H9 (cell line): ENCODE measurements around the gene CDH4. TPM values are rescaled to one million over a fixed set of nuclear protein-coding genes. Genes with fewer than 3 reads are reported as not detected.

ENCODE experiments used
- DNase-seq: peaks from one replicate; pipeline ENCODE4 v3.0.0-alpha.2; 2017
- H2AFZ ChIP-seq: one replicate; pipeline ENCODE4 v1.6.1; 2013; ENCODE audit warnings: mild to moderate bottlenecking, low read length, control low read depth, moderate library complexity
- H2AK5ac ChIP-seq: 2 replicates; pipeline ENCODE4 v1.6.1; 2013; ENCODE audit warnings: low read length, control low read depth, mixed read lengths; ENCODE audit not compliant: insufficient read length
- H2BK120ac ChIP-seq: one replicate; pipeline ENCODE4 v1.6.1; 2013; ENCODE audit warnings: low read depth, mild to moderate bottlenecking, low read length, control low read depth, inconsistent platforms; ENCODE audit not compliant: poor library complexity, severe bottlenecking
- H2BK12ac ChIP-seq: 2 replicates; pipeline ENCODE4 v1.6.1; 2013; ENCODE audit warnings: low read length, control low read depth, mixed read lengths, low read depth; ENCODE audit not compliant: insufficient read length
- H2BK15ac ChIP-seq: 2 replicates; pipeline ENCODE4 v1.6.1; 2013; ENCODE audit warnings: low read depth, low read length, control low read depth
- H2BK20ac ChIP-seq: one replicate; pipeline ENCODE4 v1.6.1; 2013; ENCODE audit warnings: low read depth, mild to moderate bottlenecking, low read length, control low read depth, inconsistent platforms; ENCODE audit not compliant: poor library complexity, severe bottlenecking
- H2BK5ac ChIP-seq: 2 replicates; pipeline ENCODE4 v1.6.1; 2013; ENCODE audit warnings: low read length, control low read depth, mixed read lengths; ENCODE audit not compliant: insufficient read length
- H3K14ac ChIP-seq: 2 replicates; pipeline ENCODE4 v1.6.1; 2013; ENCODE audit warnings: low read length, control low read depth; ENCODE audit not compliant: insufficient read depth
- H3K18ac ChIP-seq: 2 replicates; pipeline ENCODE4 v1.6.1; 2013; ENCODE audit warnings: low read depth, mild to moderate bottlenecking, mixed read lengths, low read length, control low read depth; ENCODE audit not compliant: insufficient read length
- H3K23ac ChIP-seq: 2 replicates; pipeline ENCODE4 v1.6.1; 2013; ENCODE audit warnings: low read length, control low read depth, mixed read lengths, low read depth; ENCODE audit not compliant: insufficient read length
- H3K23me2 ChIP-seq: 2 replicates; pipeline ENCODE4 v1.6.1; 2013; ENCODE audit warnings: low read depth, mild to moderate bottlenecking, mixed read lengths, low read length, control low read depth; ENCODE audit not compliant: insufficient read length, poor library complexity, severe bottlenecking
- H3K27ac ChIP-seq: 2 replicates; pipeline ENCODE4 v1.5.1; 2013; ENCODE audit warnings: low read length, control low read depth, mixed read lengths, low read depth; ENCODE audit not compliant: insufficient read length
- H3K27me3 ChIP-seq: 2 replicates; pipeline ENCODE4 v1.6.1; 2013; ENCODE audit warnings: low read length, control low read depth, inconsistent platforms; ENCODE audit not compliant: insufficient read depth
- H3K4ac ChIP-seq: 2 replicates; pipeline ENCODE4 v1.6.1; 2013; ENCODE audit warnings: low read depth, mild to moderate bottlenecking, control low read depth, inconsistent platforms, low read length, moderate library complexity
- H3K4me1 ChIP-seq: 2 replicates; pipeline ENCODE4 v1.6.1; 2013; ENCODE audit warnings: low read length, control low read depth, inconsistent platforms; ENCODE audit not compliant: insufficient read depth
- H3K4me2 ChIP-seq: 2 replicates; pipeline ENCODE4 v1.6.1; 2013; ENCODE audit warnings: low read length, control low read depth, mixed read lengths; ENCODE audit not compliant: insufficient read length, insufficient read depth
- H3K56ac ChIP-seq: 2 replicates; pipeline ENCODE4 v1.6.1; 2013; ENCODE audit warnings: low read depth, mild to moderate bottlenecking, mixed read lengths, low read length, control low read depth; ENCODE audit not compliant: insufficient read length
- H3K79me1 ChIP-seq: 2 replicates; pipeline ENCODE4 v1.6.1; 2013; ENCODE audit warnings: low read depth, mild to moderate bottlenecking, moderate library complexity, low read length, control low read depth, inconsistent platforms; ENCODE audit not compliant: insufficient read depth, poor library complexity, severe bottlenecking
- H3K79me2 ChIP-seq: 2 replicates; pipeline ENCODE4 v1.6.1; 2013; ENCODE audit warnings: low read length, control low read depth, inconsistent platforms; ENCODE audit not compliant: insufficient read depth
- H3K9ac ChIP-seq: 2 replicates; pipeline ENCODE4 v1.6.1; 2013; ENCODE audit warnings: low read length, control low read depth, mixed read lengths; ENCODE audit not compliant: insufficient read length; ENCODE audit errors: extremely low read depth
- H3K9me3 ChIP-seq: one replicate; pipeline ENCODE4 v1.6.1; 2013; ENCODE audit warnings: low read depth, low read length, inconsistent platforms; ENCODE audit not compliant: control insufficient read depth
- H3T11ph ChIP-seq: one replicate; pipeline ENCODE4 v1.6.1; 2013; ENCODE audit warnings: mild to moderate bottlenecking, low read length, control low read depth, inconsistent platforms
- H4K20me1 ChIP-seq: one replicate; pipeline ENCODE4 v1.6.1; 2013; ENCODE audit not compliant: control insufficient read depth, insufficient read length, insufficient read depth
- H4K5ac ChIP-seq: 2 replicates; pipeline ENCODE4 v1.6.1; 2013; ENCODE audit warnings: low read depth, mild to moderate bottlenecking, mixed read lengths, low read length, control low read depth; ENCODE audit not compliant: insufficient read length
- H4K8ac ChIP-seq: replicated peaks from 2 replicates; pipeline ENCODE4 v1.6.1; 2013; ENCODE audit warnings: low read length, control low read depth, mixed read lengths, low read depth; ENCODE audit not compliant: insufficient read length
- H4K91ac ChIP-seq: 2 replicates; pipeline ENCODE4 v1.6.1; 2013; ENCODE audit warnings: low read depth, mild to moderate bottlenecking, moderate library complexity, mixed read lengths, low read length, control low read depth; ENCODE audit not compliant: insufficient read length
- H3K27ac Mint-ChIP-seq, 3 experiments: 2 replicates in 2 of 3; 3 replicates in 1 of 3; pipeline ENCODE4 v1.8.0; 2020 to 2021; ENCODE audit warnings: mixed read lengths in 3 of 3, mild to moderate bottlenecking in 1 of 3, moderate library complexity in 1 of 3
- H3K27me3 Mint-ChIP-seq: 2 replicates; pipeline ENCODE4 v1.8.0; 2021; ENCODE audit warnings: low read depth, mild to moderate bottlenecking, moderate library complexity, mixed read lengths
- H3K36me3 Mint-ChIP-seq, 3 experiments: 2 replicates in 2 of 3; 3 replicates in 1 of 3; pipeline ENCODE4 v1.8.0; 2020 to 2021; ENCODE audit warnings: low read depth in 3 of 3, mixed read lengths in 3 of 3; ENCODE audit not compliant: insufficient read depth in 1 of 3
- H3K4me1 Mint-ChIP-seq, 2 experiments: 2 replicates each; pipeline ENCODE4 v1.8.0; 2020; ENCODE audit warnings: mixed read lengths in 2 of 2
- H3K4me3 Mint-ChIP-seq, 2 experiments: 2 replicates in 1 of 2; 3 replicates in 1 of 2; pipeline ENCODE4 v1.8.0; 2020 to 2021; ENCODE audit warnings: mild to moderate bottlenecking in 2 of 2, mixed read lengths in 2 of 2, moderate library complexity in 1 of 2
- H3K9me3 Mint-ChIP-seq, 2 experiments: 2 replicates in 1 of 2; 3 replicates in 1 of 2; pipeline ENCODE4 v1.8.0; 2020; ENCODE audit warnings: mild to moderate bottlenecking in 2 of 2, mixed read lengths in 2 of 2, moderate library complexity in 1 of 2
- CTCF ChIP-seq: fragments of 200-600 bp; sonication (generic); conservative IDR thresholded peaks from 3 replicates; pipeline ENCODE4 v1.8.0; 2021; ENCODE audit warnings: antibody characterized with exemption, mild to moderate bottlenecking
- WGBS: extraction: QIAGEN DNeasy Blood & Tissue Kit; methylation state at CpG from one replicate; pipeline ENCODE4 v1.1.7; 2013; ENCODE audit warnings: missing lambda C conversion rate, low lambda C conversion rate, mixed read lengths; ENCODE audit not compliant: insufficient read length; ENCODE audit errors: extremely low coverage; 5-methylcytosine and 5-hydroxymethylcytosine counted together
- total RNA-seq: library from RNA; stranded (reverse); gene quantifications from 2 replicates; pipeline ENCODE4 v1.2.1, GENCODE V29; 2021

CDH4 gene
- total RNA-seq, 1 experiment from 2014 or later, result 3.0 TPM

GRCh38 chr20:61482901-61483300 lies 230.8 kb downstream of the CDH4 start:
- no peak overlapping the region for H3K23ac ChIP-seq
- peaks cover 0 to 11% (median 6%) of the 10 kb centered on the region in 3 experiments; a peak in 5 of 7 replicates for H3K36me3 Mint-ChIP-seq

More at GRCh38 chr20:61482901-61483300, 230.8 kb downstream of the CDH4 start:
- Histone ChIP-seq H2BK20ac (no peak overlapping the region), H4K5ac (no peak overlapping the region), H2AFZ (no peak overlapping the region), H2BK12ac (no peak overlapping the region), H3T11ph (no peak overlapping the region), H2BK5ac (no peak overlapping the region), H3K4ac (no peak overlapping the region), H3K14ac (no peak overlapping the region), H3K79me1 (no peaks in the 10 kb centered on the region), H3K9ac (no peak overlapping the region), H3K56ac (no peak overlapping the region), H3K18ac (no peak overlapping the region), H3K4me1 (no peaks in the 10 kb centered on the region), H2BK15ac (no peak overlapping the region), H3K27ac (no peak overlapping the region), H2AK5ac (no peak overlapping the region), H3K27me3 (no peaks in the 10 kb centered on the region; the same call in 1 of the 2 replicates), H2BK120ac (no peak overlapping the region), H3K4me2 (no peak overlapping the region), H3K9me3 (no peaks in the 10 kb centered on the region), H3K79me2 (no peaks in the 10 kb centered on the region), H4K91ac (no peak overlapping the region), H4K20me1 (peaks cover 3% of the 10 kb centered on the region), H3K23me2 (no peaks in the 10 kb centered on the region), H4K8ac (no peak overlapping the region)
- peaks cover 31% of the 10 kb centered on the region for H3K27me3 Mint-ChIP-seq
- peak; percentile 14 for DNase-seq
- no peak overlapping the region; a peak in 1 of 5 replicates for H3K4me3 Mint-ChIP-seq
- TF ChIP-seq CTCF, result no peak
- H3K27ac Mint-ChIP-seq, result no peak overlapping the region
- peaks cover 11 to 12% of the 10 kb centered on the region in 2 experiments for H3K4me1 Mint-ChIP-seq
- peaks cover 8 to 9% of the 10 kb centered on the region in 2 experiments for H3K9me3 Mint-ChIP-seq
- WGBS, result no CpG with 5 or more reads among the region's 3 CpGs
